Measurements from ENCODE around the gene SLU7.
A peak's percentile ranks its signal among the peaks of the same experiment; 100 is the strongest.

- TF ChIP-seq, protein P1, sequence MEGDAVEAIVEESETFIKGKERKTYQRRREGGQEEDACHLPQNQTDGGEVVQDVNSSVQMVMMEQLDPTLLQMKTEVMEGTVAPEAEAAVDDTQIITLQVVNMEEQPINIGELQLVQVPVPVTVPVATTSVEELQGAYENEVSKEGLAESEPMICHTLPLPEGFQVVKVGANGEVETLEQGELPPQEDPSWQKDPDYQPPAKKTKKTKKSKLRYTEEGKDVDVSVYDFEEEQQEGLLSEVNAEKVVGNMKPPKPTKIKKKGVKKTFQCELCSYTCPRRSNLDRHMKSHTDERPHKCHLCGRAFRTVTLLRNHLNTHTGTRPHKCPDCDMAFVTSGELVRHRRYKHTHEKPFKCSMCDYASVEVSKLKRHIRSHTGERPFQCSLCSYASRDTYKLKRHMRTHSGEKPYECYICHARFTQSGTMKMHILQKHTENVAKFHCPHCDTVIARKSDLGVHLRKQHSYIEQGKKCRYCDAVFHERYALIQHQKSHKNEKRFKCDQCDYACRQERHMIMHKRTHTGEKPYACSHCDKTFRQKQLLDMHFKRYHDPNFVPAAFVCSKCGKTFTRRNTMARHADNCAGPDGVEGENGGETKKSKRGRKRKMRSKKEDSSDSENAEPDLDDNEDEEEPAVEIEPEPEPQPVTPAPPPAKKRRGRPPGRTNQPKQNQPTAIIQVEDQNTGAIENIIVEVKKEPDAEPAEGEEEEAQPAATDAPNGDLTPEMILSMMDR (IDR thresholded peaks at IDR 0.05 in 4 of 5, conservative IDR thresholded peaks at IDR 0.05 in 1 of 5): peak in 4 of 5 experiments; percentile 21 to 48 (median 34)
- TF ChIP-seq POLR2A (IDR thresholded peaks at IDR 0.05): no peak
These were observed 27.8 kb downstream of the SLU7 start for GRCh38 chr5:160390787-160391696.

Measured in gastrocnemius medialis (tissue), 4 donors.